Smooth muscle cell (in vitro differentiated cells): ENCODE results near the gene OXA1L. TPM values are rescaled to one million over a fixed set of nuclear protein-coding genes. Genes with fewer than 3 reads are reported as not detected.

Source experiments
- DNase-seq: peaks from one replicate; lab custom pipeline; 2025; ENCODE audit not compliant: unreplicated experiment; lab: John Stamatoyannopoulos, UW
- H2AFZ ChIP-seq: fragments of 200-600 bp; sonication (generic); 2 replicates; pipeline ENCODE4 v1.6.0; 2016; ENCODE audit warnings: antibody characterized with exemption, low read depth, mild to moderate bottlenecking
- H3F3A ChIP-seq: fragments of 200-600 bp; sonication (generic); 2 replicates; pipeline ENCODE4 v1.6.0; 2017; ENCODE audit warnings: antibody characterized with exemption, low read depth
- H3K27ac ChIP-seq: fragments of 200-600 bp; sonication (generic); 2 replicates; pipeline ENCODE4 v1.5.1; 2016; ENCODE audit warnings: low read depth, mild to moderate bottlenecking
- H3K27me3 ChIP-seq: fragments of 200-600 bp; sonication (generic); 2 replicates; pipeline ENCODE4 v1.6.1; 2016; ENCODE audit warnings: low read depth, mild to moderate bottlenecking
- H3K36me3 ChIP-seq: fragments of 200-600 bp; sonication (generic); 2 replicates; pipeline ENCODE4 v1.5.1; 2016; ENCODE audit warnings: low read depth
- H3K4me1 ChIP-seq: fragments of 200-600 bp; sonication (generic); 2 replicates; pipeline ENCODE4 v1.5.1; 2016; ENCODE audit warnings: low read depth
- H3K4me2 ChIP-seq: fragments of 200-600 bp; sonication (generic); 2 replicates; pipeline ENCODE4 v1.6.0; 2016; ENCODE audit warnings: mild to moderate bottlenecking
- H3K4me3 ChIP-seq: fragments of 200-600 bp; sonication (generic); 2 replicates; pipeline ENCODE4 v1.5.1; 2016; ENCODE audit warnings: mild to moderate bottlenecking
- H3K79me2 ChIP-seq: fragments of 200-600 bp; sonication (generic); 2 replicates; pipeline ENCODE4 v1.6.0; 2016; ENCODE audit warnings: low read depth, mild to moderate bottlenecking
- H3K9ac ChIP-seq: fragments of 200-600 bp; sonication (generic); 2 replicates; pipeline ENCODE4 v1.6.0; 2016; ENCODE audit warnings: low read depth
- H3K9me3 ChIP-seq: fragments of 200-600 bp; sonication (generic); replicated peaks from 2 replicates; pipeline ENCODE4 v1.5.1; 2016; ENCODE audit warnings: low read depth
- H4K20me1 ChIP-seq: fragments of 200-600 bp; sonication (generic); 2 replicates; pipeline ENCODE4 v1.6.0; 2016; ENCODE audit warnings: low read depth
- CTCF ChIP-seq: fragments of 200-600 bp; sonication (generic); IDR thresholded peaks from 2 replicates; pipeline ENCODE4 v1.5.1; 2017; ENCODE audit warnings: borderline replicate concordance, mild to moderate bottlenecking, antibody characterized with exemption; ENCODE audit not compliant: insufficient read depth, poor library complexity, severe bottlenecking
- WGBS: methylation state at CpG from one replicate; pipeline ENCODE4 v1.1.7; 2016; ENCODE audit warnings: low lambda C conversion rate; 5-methylcytosine and 5-hydroxymethylcytosine counted together
- polyA plus RNA-seq: library from polyadenylated mRNA; unstranded; fragments of >200 nt; fragmentation: Nextera tagmentation; extraction: Ambion mirVana; gene quantifications from 2 replicates; pipeline ENCODE4 v1.2.1, GENCODE V29; 2016
- small RNA-seq: library from RNA; depleted of rRNA; stranded (forward); fragments of <200 nt; gene quantifications from one replicate; pipeline ENCODE3, GENCODE V24; 2014
- total RNA-seq: library from RNA; depleted of rRNA; stranded (reverse); fragments of >200 nt; gene quantifications from 2 replicates; pipeline ENCODE4 v1.2.3, GENCODE V29; 2014

Gene OXA1L
- total and polyA plus RNA-seq, 2 experiments from 2014 or later, result 55.9 to 93.8 TPM

- peak overlapping the region; percentile 88 for H3K27ac ChIP-seq
- H3K27me3 ChIP-seq, result no peaks in the 10 kb centered on the region
- no peak for TF ChIP-seq CTCF
- H3K36me3 ChIP-seq, result no peaks in the 10 kb centered on the region
- DNase-seq, result no peak
- H3K9ac ChIP-seq, result peak overlapping the region; percentile 26
- peaks cover 32% of the 10 kb centered on the region for H3K4me1 ChIP-seq
- H3K9me3 ChIP-seq, result no peaks in the 10 kb centered on the region
- WGBS, result 45% methylated on average over 1 of the region's 1 CpG
- H3F3A ChIP-seq, result peaks cover 45% of the 10 kb centered on the region
- H2AFZ ChIP-seq, result no peak overlapping the region
- no peak overlapping the region for H3K4me3 ChIP-seq
- no peaks in the 10 kb centered on the region for H4K20me1 ChIP-seq
- no peaks in the 10 kb centered on the region for H3K79me2 ChIP-seq
- peak overlapping the region; percentile 20 for H3K4me2 ChIP-seq
These were observed 54.2 kb downstream of the OXA1L start for GRCh38 chr14:22820731-22821130.

- no peak for TF ChIP-seq CTCF
- no peaks in the 10 kb centered on the region for H3K9me3 ChIP-seq
These were observed 54.9 kb downstream of the OXA1L start for GRCh38 chr14:22821193-22822015.

DNA sequence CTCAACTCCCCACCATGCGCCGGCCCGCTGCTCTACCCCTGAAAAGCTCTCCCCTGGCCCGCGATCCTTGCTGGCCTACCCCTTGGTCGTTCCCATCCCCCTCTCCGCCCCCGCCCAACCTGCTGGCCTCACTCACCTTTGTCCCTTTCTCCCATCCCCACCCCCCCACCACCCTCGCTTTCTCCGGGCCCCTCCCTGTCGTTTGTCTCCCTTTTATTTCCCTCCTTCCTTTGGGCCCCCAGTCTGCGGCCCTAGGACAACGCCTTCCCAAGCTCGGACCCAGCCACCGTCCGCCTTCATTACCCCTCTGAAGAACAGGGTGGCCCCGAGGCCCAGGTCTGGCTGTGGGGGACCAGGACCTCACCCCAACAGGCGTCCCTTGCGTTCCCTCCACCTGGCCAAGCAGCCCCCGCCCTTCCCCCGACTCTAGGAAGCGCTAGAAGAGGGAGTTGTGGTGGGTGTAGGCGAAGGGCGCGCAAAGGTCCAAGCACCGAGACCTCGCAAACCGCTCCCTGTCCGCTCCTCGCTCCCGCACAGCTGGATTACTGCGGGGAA lies 55.6 kb downstream of the OXA1L start:
- Histone ChIP-seq H2AFZ (peak overlapping the region; percentile 70), H3K27ac (peak overlapping the region; percentile 88), H3K4me2 (peak overlapping the region; percentile 86), H3K36me3 (no peaks in the 10 kb centered on the region), H3K4me1 (peaks cover 31% of the 10 kb centered on the region), H3K9me3 (no peaks in the 10 kb centered on the region), H3K4me3 (peak overlapping the region; percentile 46), H3K27me3 (no peaks in the 10 kb centered on the region), H3K79me2 (no peaks in the 10 kb centered on the region), H3F3A (peaks cover 45% of the 10 kb centered on the region), H3K9ac (peak overlapping the region; percentile 68), H4K20me1 (no peaks in the 10 kb centered on the region)
- WGBS, result 14% methylated on average over 21 of the region's 32 CpGs
- no peak for DNase-seq
- TF ChIP-seq CTCF, result no peak

More at GRCh38 chr14:22821193-22822015, 54.9 kb downstream of the OXA1L start:
- Histone ChIP-seq H3K4me2 (peak overlapping the region; percentile 86), H3K79me2 (no peaks in the 10 kb centered on the region), H3K27me3 (no peaks in the 10 kb centered on the region), H3K9ac (peak overlapping the region; percentile 26), H3K36me3 (no peaks in the 10 kb centered on the region), H4K20me1 (no peaks in the 10 kb centered on the region), H3F3A (peaks cover 45% of the 10 kb centered on the region), H3K4me3 (no peak overlapping the region), H2AFZ (no peak overlapping the region), H3K27ac (peak overlapping the region; percentile 88), H3K4me1 (peaks cover 31% of the 10 kb centered on the region)
- DNase-seq, result no peak
- WGBS, result 32% methylated on average over 24 of the region's 24 CpGs

Small RNA genes lying within 50 kb of the gene (small RNA-seq; reads per million reads assigned to genes)
- not detected for gene RF00588

Other genes with a start within 250 kb of the OXA1L start
- gene DAD1, start 177.5 kb upstream of the OXA1L start, total RNA-seq, result 473 and 533 TPM in 2 replicates
- 519 and 571 TPM in 2 replicates for gene DAD1, start 177.5 kb upstream of the OXA1L start, polyA plus RNA-seq
- gene ABHD4, start 168.4 kb upstream of the OXA1L start, total RNA-seq, result 9.7 and 10.5 TPM in 2 replicates
- 13.9 and 24.1 TPM in 2 replicates for gene ABHD4, start 168.4 kb upstream of the OXA1L start, polyA plus RNA-seq
- gene OR6J1, start 122.3 kb upstream of the OXA1L start, total RNA-seq, result 0.13 TPM in 1 of 2 replicates, not detected in the other
- not detected in 2 replicates for gene OR6J1, start 122.3 kb upstream of the OXA1L start, polyA plus RNA-seq
- 10.3 and 18.5 TPM in 2 replicates for gene SLC7A7, start 48.7 kb downstream of the OXA1L start, total RNA-seq
- 10.0 and 14.1 TPM in 2 replicates for gene SLC7A7, start 48.7 kb downstream of the OXA1L start, polyA plus RNA-seq
- gene MRPL52, start 63.2 kb downstream of the OXA1L start, total RNA-seq, result 85.8 and 220 TPM in 2 replicates
- 274 and 296 TPM in 2 replicates for gene MRPL52, start 63.2 kb downstream of the OXA1L start, polyA plus RNA-seq
- gene MMP14, start 69.9 kb downstream of the OXA1L start, total RNA-seq, result 444 and 491 TPM in 2 replicates
- gene MMP14, start 69.9 kb downstream of the OXA1L start, polyA plus RNA-seq, result 52.3 and 58.1 TPM in 2 replicates
- gene LRP10, start 105.1 kb downstream of the OXA1L start, total RNA-seq, result 32.4 and 38.8 TPM in 2 replicates
- 81.2 and 87.1 TPM in 2 replicates for gene LRP10, start 105.1 kb downstream of the OXA1L start, polyA plus RNA-seq
- gene REM2, start 116.5 kb downstream of the OXA1L start, total RNA-seq, result 0.22 and 2.6 TPM in 2 replicates
- 1.6 and 5.9 TPM in 2 replicates for gene REM2, start 116.5 kb downstream of the OXA1L start, polyA plus RNA-seq
- 69.8 and 112 TPM in 2 replicates for gene RBM23, start 152.5 kb downstream of the OXA1L start, total RNA-seq
- 59.3 and 72.4 TPM in 2 replicates for gene RBM23, start 152.5 kb downstream of the OXA1L start, polyA plus RNA-seq
- 50.3 and 81.2 TPM in 2 replicates for gene PRMT5, start 162.7 kb downstream of the OXA1L start, total RNA-seq
- 80.0 and 82.1 TPM in 2 replicates for gene PRMT5, start 162.7 kb downstream of the OXA1L start, polyA plus RNA-seq
- 15.6 and 30.2 TPM in 2 replicates for gene HAUS4, start 190.4 kb downstream of the OXA1L start, total RNA-seq
- gene HAUS4, start 190.4 kb downstream of the OXA1L start, polyA plus RNA-seq, result 15.6 and 19.1 TPM in 2 replicates
- 20.7 and 21.2 TPM in 2 replicates for gene AJUBA, start 215.9 kb downstream of the OXA1L start, total RNA-seq
- gene AJUBA, start 215.9 kb downstream of the OXA1L start, polyA plus RNA-seq, result 19.8 and 23.8 TPM in 2 replicates
- gene C14orf93, start 243.5 kb downstream of the OXA1L start, total RNA-seq, result 10.2 and 11.9 TPM in 2 replicates
- gene C14orf93, start 243.5 kb downstream of the OXA1L start, polyA plus RNA-seq, result 6.7 and 8.4 TPM in 2 replicates